NCI-H2029 treated with DMSO at 0.1 percent for 48 hours (cell line): ENCODE measurements around the gene RHOU.

Experiments used
- DNase-seq: peaks from one replicate; lab custom pipeline; 2025; lab: John Stamatoyannopoulos, UW

Gene RHOU

GRCh38 chr1:228785366-228786330, 50.4 kb downstream of the RHOU start:
- no peak for DNase-seq

- no peak for DNase-seq
Measured at GRCh38 chr1:228786361-228787129, 51.3 kb downstream of the RHOU start.

GRCh38 chr1:228791791-228792190, 56.5 kb downstream of the RHOU start:
- no peak for DNase-seq

GRCh38 chr1:228792601-228793000, 57.3 kb downstream of the RHOU start:
- DNase-seq: peak; percentile 90

- DNase-seq: no peak
Measured at GRCh38 chr1:228793032-228793431, 57.8 kb downstream of the RHOU start.

- no peak for DNase-seq
Measured at GRCh38 chr1:228794173-228794572, 58.9 kb downstream of the RHOU start.

GRCh38 chr1:228794810-228795209, 59.5 kb downstream of the RHOU start:
- no peak for DNase-seq

GRCh38 chr1:228795596-228795995, 60.3 kb downstream of the RHOU start:
- no peak for DNase-seq
